Neural crest cell (in vitro differentiated cells): ENCODE results near the gene COX4I2. TPM values are rescaled to one million over a fixed set of nuclear protein-coding genes. Genes with fewer than 3 reads are reported as not detected.

Experiments
- DNase-seq: peaks from one replicate; pipeline ENCODE4 v3.0.0; 2021; ENCODE audit warnings: low read depth, mixed read lengths, low spot score
- H3K27ac Mint-ChIP-seq: one replicate; pipeline ENCODE4 v1.8.0; 2021; ENCODE audit warnings: mild to moderate bottlenecking, mixed read lengths; ENCODE audit not compliant: unreplicated experiment
- H3K27me3 Mint-ChIP-seq: 2 replicates; pipeline ENCODE4 v1.8.0; 2021; ENCODE audit warnings: low read depth, mild to moderate bottlenecking, mixed read lengths
- H3K36me3 Mint-ChIP-seq: 2 replicates; pipeline ENCODE4 v1.8.0; 2021; ENCODE audit warnings: low read depth, mild to moderate bottlenecking, mixed read lengths
- H3K4me1 Mint-ChIP-seq: 2 replicates; pipeline ENCODE4 v1.8.0; 2021; ENCODE audit warnings: mixed read lengths
- H3K4me3 Mint-ChIP-seq: one replicate; pipeline ENCODE4 v1.8.0; 2021; ENCODE audit warnings: mild to moderate bottlenecking, mixed read lengths
- H3K9me3 Mint-ChIP-seq: 2 replicates; pipeline ENCODE4 v1.8.0; 2021; ENCODE audit warnings: mixed read lengths
- CTCF ChIP-seq: fragments of 200-600 bp; sonication (generic); conservative IDR thresholded peaks from 2 replicates; pipeline ENCODE4 v1.5.0; 2021; ENCODE audit warnings: antibody characterized with exemption, mild to moderate bottlenecking
- total RNA-seq: library from RNA; stranded (reverse); gene quantifications from 2 replicates; pipeline ENCODE4 v1.2.1, GENCODE V29; 2021

Gene COX4I2
- total RNA-seq, 1 donor from 2014 or later, result not detected

- TF ChIP-seq CTCF, result no peak
- no peak for DNase-seq
- Mint-ChIP-seq H3K27me3 (no peaks in the 10 kb centered on the region), H3K27ac (peak overlapping the region; percentile 15), H3K9me3 (no peaks in the 10 kb centered on the region), H3K36me3 (no peaks in the 10 kb centered on the region), H3K4me1 (peaks cover 14% of the 10 kb centered on the region), H3K4me3 (no peak overlapping the region)
Observed at GRCh38 chr20:31681128-31681727, 43.5 kb downstream of the COX4I2 start.

GRCh38 chr20:31681769-31682168 lies 44.1 kb downstream of the COX4I2 start:
- Mint-ChIP-seq H3K27ac (no peak overlapping the region), H3K4me1 (peaks cover 14% of the 10 kb centered on the region), H3K36me3 (peaks cover under 1% of the 10 kb centered on the region), H3K9me3 (no peaks in the 10 kb centered on the region), H3K27me3 (no peaks in the 10 kb centered on the region), H3K4me3 (no peak overlapping the region)
- no peak for TF ChIP-seq CTCF
- no peak for DNase-seq

- no peaks in the 10 kb centered on the region for H3K9me3 Mint-ChIP-seq
- H3K27ac Mint-ChIP-seq, result no peak overlapping the region
- H3K36me3 Mint-ChIP-seq, result peaks cover 5% of the 10 kb centered on the region
- H3K4me1 Mint-ChIP-seq, result peaks cover 14% of the 10 kb centered on the region
- DNase-seq, result no peak
- H3K27me3 Mint-ChIP-seq, result no peaks in the 10 kb centered on the region
- H3K4me3 Mint-ChIP-seq, result no peak overlapping the region
- no peak for TF ChIP-seq CTCF
Observed at GRCh38 chr20:31682352-31682751, 44.6 kb downstream of the COX4I2 start.

- TF ChIP-seq CTCF, result no peak
- peaks cover 14% of the 10 kb centered on the region for H3K4me1 Mint-ChIP-seq
- no peak overlapping the region for H3K4me3 Mint-ChIP-seq
- peaks cover 5% of the 10 kb centered on the region for H3K36me3 Mint-ChIP-seq
- no peak overlapping the region for H3K27ac Mint-ChIP-seq
- no peaks in the 10 kb centered on the region for H3K27me3 Mint-ChIP-seq
- DNase-seq, result no peak
- H3K9me3 Mint-ChIP-seq, result no peaks in the 10 kb centered on the region
Observed at GRCh38 chr20:31682927-31683326, 45.2 kb downstream of the COX4I2 start.

- no peak for TF ChIP-seq CTCF
- H3K36me3 Mint-ChIP-seq, result peaks cover 10% of the 10 kb centered on the region
- peak overlapping the region; percentile 59 for H3K27ac Mint-ChIP-seq
- no peak overlapping the region for H3K4me3 Mint-ChIP-seq
- peaks cover 10% of the 10 kb centered on the region for H3K4me1 Mint-ChIP-seq
- H3K27me3 Mint-ChIP-seq, result no peaks in the 10 kb centered on the region
- DNase-seq, result no peak
- no peaks in the 10 kb centered on the region for H3K9me3 Mint-ChIP-seq
Observed at GRCh38 chr20:31684153-31685015, 46.7 kb downstream of the COX4I2 start.
